Stimulated activated naive CD4-positive, alpha-beta T cell (primary cell): ENCODE measurements around the gene PCDHB11.
"Not testable (repeated sequence)": the region's sequence is repeated elsewhere in the genome, so short reads cannot be mapped to it uniquely, and the experiment has no call there.

Source experiments
- DNase-seq, 6 experiments: peaks; one replicate each; lab custom pipeline; 2025; lab: John Stamatoyannopoulos, UW

The PCDHB11 gene

DNA sequence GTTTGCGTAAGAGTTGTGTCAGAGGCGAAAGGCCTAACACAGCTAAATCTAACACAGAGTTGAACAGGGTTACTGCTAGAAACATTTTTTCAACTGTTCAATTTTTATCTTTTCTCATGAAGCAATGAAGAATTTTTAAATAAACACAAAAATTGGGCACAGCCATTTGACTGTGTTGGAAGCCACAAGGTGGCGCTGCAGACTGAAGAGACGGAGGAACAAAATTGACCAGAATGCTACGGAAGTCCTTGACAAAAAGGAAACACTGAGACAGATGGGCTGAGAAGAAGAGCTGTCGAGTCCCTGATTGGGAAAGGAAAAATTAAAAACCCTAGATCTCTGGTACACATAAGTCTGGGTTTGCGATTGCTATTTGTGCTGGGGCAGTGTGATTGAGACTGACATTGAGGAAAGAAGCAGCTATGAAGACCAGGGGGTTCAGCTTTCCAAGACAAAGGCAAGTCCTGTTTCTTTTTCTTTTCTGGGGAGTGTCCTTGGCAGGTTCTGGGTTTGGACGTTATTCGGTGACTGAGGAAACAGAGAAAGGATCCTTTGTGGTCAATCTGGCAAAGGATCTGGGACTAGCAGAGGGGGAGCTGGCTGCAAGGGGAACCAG lies 12.4 kb upstream of the PCDHB11 start, which contains the start of gene PCDHB9:
TSS of gene PCDHB9 (plus strand) at position 265 of the 616 bp plus-strand sequence. CDS start at position 423, 158 bp downstream.
- no peak for DNase-seq

DNA sequence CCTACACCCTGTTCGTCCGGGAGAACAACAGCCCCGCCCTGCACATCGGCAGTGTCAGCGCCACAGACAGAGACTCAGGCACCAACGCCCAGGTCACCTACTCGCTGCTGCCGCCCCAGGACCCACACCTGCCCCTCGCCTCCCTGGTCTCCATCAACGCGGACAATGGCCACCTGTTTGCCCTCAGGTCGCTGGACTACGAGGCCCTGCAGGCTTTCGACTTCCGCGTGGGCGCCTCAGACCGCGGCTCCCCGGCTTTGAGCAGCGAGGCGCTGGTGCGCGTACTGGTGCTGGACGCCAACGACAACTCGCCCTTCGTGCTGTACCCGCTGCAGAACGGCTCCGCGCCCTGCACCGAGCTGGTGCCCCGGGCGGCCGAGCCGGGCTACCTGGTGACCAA lies 10.7 kb upstream of the PCDHB11 start:
- DNase-seq: not testable (repeated sequence)

DNA sequence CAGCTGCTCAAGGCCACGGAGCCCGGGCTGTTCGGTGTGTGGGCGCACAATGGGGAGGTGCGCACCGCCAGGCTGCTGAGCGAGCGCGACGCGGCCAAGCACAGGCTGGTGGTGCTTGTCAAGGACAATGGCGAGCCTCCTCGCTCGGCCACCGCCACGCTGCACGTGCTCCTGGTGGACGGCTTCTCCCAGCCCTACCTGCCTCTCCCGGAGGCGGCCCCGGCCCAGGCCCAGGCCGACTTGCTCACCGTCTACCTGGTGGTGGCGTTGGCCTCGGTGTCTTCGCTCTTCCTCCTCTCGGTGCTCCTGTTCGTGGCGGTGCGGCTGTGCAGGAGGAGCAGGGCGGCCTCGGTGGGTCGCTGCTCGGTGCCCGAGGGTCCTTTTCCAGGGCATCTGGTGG lies 10.3 kb upstream of the PCDHB11 start:
- DNase-seq: not testable (repeated sequence)

DNA sequence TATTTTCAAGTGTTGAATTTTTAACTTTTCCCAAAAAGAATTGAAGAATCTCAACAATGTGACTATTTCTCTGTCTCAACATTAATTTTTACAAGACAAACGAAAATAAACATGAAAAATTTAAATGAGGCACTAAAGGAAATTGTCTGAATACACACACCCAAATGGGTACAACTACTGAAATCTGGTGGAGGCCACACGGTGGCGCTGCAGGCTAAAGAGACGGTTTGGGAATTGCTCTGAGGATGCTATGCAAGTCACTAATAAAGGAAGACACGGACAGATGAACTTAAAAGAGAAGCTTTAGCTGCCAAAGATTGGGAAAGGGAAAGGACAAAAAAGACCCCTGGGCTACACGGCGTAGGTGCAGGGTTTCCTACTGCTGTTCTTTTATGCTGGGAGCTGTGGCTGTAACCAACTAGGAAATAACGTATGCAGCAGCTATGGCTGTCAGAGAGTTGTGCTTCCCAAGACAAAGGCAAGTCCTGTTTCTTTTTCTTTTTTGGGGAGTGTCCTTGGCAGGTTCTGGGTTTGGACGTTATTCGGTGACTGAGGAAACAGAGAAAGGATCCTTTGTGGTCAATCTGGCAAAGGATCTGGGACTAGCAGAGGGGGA lies 7.2 kb upstream of the PCDHB11 start, which contains the start of gene PCDHB10:
TSS of gene PCDHB10 (plus strand) at position 244 of the 616 bp plus-strand sequence. CDS start at position 444, 200 bp downstream.
- DNase-seq: no peak

DNA sequence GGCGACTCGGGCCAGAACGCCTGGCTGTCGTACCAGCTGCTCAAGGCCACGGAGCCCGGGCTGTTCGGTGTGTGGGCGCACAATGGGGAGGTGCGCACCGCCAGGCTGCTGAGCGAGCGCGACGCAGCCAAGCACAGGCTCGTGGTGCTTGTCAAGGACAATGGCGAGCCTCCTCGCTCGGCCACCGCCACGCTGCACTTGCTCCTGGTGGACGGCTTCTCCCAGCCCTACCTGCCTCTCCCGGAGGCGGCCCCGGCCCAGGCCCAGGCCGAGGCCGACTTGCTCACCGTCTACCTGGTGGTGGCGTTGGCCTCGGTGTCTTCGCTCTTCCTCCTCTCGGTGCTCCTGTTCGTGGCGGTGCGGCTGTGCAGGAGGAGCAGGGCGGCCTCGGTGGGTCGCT lies 5.1 kb upstream of the PCDHB11 start:
- not testable (repeated sequence) for DNase-seq

DNA sequence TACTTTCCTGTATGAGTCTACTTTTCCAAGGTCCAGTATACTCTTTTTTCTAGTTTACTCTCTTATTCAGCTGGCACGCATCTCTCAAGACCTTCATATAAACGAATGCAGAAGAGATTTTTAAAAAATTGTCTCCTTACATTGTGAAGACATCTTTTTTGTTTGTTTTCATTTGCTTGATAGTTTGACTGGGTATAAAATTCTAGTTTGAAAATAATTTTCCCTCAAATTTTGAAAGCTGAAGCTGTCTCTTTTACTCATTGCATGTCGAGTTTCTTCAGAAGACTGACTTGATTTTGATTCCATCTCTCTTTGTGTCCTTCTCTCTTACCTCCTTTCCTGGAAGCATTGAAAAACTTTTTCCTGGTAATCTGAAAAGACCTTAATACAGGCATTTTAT lies 3.1 kb upstream of the PCDHB11 start:
- DNase-seq: no peak

DNA sequence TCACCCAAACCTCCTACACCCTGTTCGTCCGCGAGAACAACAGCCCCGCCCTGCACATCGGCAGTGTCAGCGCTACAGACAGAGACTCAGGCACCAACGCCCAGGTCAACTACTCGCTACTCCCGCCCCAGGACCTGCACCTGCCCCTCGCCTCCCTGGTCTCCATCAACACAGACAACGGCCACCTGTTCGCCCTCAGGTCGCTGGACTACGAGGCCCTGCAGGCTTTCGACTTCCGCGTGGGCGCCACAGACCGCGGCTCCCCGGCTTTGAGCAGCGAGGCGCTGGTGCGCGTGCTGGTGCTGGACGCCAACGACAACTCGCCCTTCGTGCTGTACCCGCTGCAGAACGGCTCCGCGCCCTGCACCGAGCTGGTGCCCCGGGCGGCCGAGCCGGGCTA lies 1.7 kb downstream of the PCDHB11 start:
- not testable (repeated sequence) for DNase-seq

DNA sequence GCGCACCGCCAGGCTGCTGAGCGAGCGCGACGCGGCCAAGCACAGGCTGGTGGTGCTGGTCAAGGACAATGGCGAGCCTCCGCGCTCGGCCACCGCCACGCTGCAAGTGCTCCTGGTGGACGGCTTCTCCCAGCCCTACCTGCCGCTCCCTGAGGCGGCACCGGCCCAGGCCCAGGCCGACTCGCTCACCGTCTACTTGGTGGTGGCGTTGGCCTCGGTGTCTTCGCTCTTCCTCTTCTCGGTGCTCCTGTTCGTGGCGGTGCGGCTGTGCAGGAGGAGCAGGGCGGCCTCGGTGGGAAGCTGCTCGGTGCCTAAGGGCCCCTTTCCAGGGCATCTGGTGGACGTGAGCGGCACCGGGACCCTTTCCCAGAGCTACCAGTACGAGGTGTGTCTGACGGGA lies 2.2 kb downstream of the PCDHB11 start:
- not testable (repeated sequence) for DNase-seq

DNA sequence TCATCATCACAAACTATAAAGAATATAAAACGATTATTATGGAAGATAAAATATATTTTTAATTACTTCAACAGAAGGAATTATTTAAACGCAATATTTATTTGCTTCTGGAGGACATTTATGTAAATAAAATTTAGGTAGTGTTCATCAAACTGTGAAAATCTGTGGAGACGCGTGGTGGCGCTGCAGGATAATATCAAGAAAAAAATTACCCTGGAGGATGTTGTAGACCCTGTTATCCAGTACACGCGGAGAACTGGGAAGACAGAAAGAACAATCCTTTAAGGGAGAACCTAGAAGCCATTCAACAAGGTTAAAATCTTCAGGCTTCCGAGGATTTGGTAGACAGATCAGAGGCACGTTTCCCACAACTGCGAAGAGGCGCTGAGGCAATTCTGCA lies 9.1 kb downstream of the PCDHB11 start, which contains the start of gene PCDHB12:
TSS of gene PCDHB12 (plus strand) at position 242 of the 400 bp plus-strand sequence. CDS start 189 bp downstream, outside the sequence.
- no peak for DNase-seq

DNA sequence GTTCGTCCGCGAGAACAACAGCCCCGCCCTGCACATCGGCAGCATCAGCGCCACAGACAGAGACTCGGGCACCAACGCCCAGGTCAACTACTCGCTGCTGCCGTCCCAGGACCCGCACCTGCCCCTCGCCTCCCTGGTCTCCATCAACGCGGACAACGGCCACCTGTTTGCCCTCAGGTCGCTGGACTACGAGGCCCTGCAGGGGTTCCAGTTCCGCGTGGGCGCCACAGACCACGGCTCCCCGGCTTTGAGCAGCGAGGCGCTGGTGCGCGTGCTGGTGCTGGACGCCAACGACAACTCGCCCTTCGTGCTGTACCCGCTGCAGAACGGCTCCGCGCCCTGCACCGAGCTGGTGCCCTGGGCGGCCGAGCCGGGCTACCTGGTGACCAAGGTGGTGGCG lies 10.9 kb downstream of the PCDHB11 start:
- not testable (repeated sequence) for DNase-seq

DNA sequence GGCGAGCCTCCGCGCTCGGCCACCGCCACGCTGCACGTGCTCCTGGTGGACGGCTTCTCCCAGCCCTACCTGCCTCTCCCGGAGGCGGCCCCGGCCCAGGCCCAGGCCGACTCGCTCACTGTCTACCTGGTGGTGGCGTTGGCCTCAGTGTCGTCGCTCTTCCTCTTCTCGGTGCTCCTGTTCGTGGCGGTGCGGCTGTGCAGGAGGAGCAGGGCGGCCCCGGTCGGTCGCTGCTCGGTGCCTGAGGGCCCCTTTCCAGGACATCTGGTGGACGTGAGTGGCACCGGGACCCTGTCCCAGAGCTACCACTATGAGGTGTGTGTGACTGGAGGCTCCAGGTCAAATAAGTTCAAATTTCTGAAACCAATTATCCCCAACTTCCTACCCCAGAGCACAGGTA lies 11.4 kb downstream of the PCDHB11 start:
- DNase-seq: not testable (repeated sequence)

DNA sequence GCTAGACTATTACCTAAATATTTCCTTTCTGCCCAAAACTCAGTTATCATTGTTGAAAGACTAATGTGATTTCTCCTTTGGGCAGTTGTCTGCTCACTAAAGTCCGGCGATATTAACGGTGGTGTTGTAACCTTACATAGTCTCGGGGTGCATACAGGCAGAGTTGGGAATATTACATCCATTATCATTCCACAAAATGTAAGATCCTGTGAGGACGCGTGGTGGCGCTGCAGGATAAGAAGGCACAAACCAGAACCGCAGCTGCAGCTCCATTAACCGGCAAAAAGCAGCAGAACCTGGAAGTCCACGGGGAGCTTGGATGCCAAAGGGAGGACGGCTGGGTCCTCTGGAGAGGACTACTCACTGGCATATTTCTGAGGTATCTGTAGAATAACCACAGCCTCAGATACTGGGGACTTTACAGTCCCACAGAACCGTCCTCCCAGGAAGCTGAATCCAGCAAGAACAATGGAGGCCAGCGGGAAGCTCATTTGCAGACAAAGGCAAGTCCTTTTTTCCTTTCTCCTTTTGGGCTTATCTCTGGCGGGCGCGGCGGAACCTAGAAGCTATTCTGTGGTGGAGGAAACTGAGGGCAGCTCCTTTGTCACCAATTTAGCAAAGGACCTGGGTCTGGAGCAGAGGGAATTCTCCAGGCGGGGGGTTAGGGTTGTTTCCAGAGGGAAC lies 14.4 kb downstream of the PCDHB11 start, which contains the start of gene PCDHB13:
TSS of gene PCDHB13 (plus strand) at position 264 of the 684 bp plus-strand sequence. CDS start at position 469, 205 bp downstream.
- DNase-seq: peak in 1 of 6 experiments; percentile 1

DNA sequence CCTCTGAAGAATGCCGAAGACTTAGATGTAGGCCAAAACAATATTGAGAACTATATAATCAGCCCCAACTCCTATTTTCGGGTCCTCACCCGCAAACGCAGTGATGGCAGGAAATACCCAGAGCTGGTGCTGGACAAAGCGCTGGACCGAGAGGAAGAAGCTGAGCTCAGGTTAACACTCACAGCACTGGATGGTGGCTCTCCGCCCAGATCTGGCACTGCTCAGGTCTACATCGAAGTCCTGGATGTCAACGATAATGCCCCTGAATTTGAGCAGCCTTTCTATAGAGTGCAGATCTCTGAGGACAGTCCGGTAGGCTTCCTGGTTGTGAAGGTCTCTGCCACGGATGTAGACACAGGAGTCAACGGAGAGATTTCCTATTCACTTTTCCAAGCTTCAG lies 15.2 kb downstream of the PCDHB11 start:
- DNase-seq: not testable (repeated sequence)

DNA sequence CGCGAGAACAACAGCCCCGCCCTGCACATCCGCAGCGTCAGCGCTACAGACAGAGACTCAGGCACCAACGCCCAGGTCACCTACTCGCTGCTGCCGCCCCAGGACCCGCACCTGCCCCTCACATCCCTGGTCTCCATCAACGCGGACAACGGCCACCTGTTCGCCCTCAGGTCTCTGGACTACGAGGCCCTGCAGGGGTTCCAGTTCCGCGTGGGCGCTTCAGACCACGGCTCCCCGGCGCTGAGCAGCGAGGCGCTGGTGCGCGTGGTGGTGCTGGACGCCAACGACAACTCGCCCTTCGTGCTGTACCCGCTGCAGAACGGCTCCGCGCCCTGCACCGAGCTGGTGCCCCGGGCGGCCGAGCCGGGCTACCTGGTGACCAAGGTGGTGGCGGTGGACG lies 16.1 kb downstream of the PCDHB11 start:
- DNase-seq: not testable (repeated sequence)

DNA sequence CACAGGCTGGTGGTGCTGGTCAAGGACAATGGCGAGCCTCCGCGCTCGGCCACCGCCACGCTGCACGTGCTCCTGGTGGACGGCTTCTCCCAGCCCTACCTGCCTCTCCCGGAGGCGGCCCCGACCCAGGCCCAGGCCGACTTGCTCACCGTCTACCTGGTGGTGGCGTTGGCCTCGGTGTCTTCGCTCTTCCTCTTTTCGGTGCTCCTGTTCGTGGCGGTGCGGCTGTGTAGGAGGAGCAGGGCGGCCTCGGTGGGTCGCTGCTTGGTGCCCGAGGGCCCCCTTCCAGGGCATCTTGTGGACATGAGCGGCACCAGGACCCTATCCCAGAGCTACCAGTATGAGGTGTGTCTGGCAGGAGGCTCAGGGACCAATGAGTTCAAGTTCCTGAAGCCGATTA lies 16.6 kb downstream of the PCDHB11 start:
- not testable (repeated sequence) for DNase-seq

DNA sequence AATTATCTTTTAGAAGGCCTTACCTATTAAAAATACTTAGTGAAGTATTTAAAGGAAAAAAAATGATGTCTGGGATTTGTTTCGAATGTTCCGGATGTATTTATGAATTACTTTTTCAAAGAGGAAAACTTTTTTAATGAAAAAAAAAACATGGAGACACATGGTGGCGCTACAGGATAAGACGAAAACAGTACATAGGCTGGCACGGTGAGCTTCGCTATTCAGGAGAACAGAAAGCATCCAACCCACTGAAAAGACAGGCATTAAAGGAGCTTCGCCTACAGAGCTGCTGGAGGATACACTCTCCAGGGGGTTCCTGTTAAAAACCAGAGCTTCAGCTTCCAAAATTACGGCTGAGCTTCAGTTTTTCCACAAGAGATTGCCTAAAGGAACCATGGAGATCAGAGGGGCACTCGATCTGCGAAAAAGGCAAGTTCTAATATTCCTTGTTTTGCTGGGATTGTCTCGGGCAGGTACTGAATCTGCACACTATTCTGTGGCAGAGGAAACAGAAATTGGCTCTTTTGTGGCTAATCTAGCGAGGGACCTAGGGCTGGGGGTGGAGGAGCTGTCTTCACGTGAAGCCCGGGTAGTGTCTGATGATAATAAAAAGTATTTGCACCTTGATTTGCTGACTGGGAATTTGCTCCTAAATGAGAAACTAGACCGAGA lies 23.8 kb downstream of the PCDHB11 start, which contains the start of gene PCDHB14:
TSS of gene PCDHB14 (plus strand) at position 232 of the 672 bp plus-strand sequence. CDS start at position 395, 163 bp downstream.
- peak in 1 of 6 experiments; percentile 4 for DNase-seq

DNA sequence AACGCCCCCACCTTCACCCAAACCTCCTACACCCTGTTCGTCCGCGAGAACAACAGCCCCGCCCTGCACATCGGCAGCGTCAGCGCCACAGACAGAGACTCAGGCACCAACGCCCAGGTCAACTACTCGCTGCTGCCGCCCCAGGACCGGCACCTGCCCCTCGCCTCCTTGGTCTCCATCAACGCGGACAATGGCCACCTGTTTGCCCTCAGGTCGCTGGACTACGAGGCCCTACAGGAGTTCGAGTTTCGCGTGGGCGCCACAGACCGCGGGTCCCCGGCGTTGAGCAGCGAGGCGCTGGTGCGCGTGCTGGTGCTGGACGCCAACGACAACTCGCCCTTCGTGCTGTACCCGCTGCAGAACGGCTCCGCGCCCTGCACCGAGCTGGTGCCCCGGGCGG lies 25.4 kb downstream of the PCDHB11 start:
- DNase-seq: not testable (repeated sequence)

DNA sequence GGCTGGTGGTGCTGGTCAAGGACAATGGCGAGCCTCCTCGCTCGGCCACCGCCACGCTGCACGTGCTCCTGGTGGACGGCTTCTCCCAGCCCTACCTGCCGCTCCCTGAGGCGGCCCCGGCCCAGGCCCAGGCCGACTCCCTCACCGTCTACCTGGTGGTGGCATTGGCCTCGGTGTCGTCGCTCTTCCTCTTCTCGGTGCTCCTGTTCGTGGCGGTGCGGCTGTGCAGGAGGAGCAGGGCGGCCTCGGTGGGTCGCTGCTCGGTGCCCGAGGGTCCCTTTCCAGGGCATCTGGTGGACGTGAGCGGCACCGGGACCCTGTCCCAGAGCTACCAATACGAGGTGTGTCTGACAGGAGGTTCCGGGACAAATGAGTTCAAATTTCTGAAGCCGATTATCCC lies 26.0 kb downstream of the PCDHB11 start:
- DNase-seq: not testable (repeated sequence)

DNA sequence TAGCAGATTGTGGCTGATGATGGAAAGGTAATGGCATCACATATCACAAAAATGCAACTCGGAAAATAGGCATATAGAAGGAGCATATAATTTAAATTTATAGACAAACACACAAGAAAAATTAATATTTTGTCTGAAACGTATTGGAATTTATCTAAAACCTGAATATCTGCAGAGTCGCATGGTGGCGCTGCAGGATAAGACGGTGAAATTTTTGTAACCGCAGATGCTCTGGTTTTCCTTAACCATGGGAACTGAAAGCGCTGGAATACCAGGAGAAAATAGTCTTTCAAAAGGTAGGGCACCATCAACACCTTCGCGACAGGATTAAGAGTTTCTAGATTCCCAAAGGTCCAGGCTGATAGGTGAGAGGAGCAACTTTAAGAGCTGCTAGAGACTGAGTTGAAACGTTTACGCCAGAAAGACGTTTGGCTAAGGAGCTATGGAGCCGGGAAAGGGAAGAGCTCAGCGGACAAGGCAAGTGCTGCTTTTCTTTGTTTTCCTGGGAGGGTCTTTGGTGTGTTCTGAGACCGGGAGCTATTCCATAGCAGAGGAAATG lies 34.8 kb downstream of the PCDHB11 start:
- DNase-seq: no peak

DNA sequence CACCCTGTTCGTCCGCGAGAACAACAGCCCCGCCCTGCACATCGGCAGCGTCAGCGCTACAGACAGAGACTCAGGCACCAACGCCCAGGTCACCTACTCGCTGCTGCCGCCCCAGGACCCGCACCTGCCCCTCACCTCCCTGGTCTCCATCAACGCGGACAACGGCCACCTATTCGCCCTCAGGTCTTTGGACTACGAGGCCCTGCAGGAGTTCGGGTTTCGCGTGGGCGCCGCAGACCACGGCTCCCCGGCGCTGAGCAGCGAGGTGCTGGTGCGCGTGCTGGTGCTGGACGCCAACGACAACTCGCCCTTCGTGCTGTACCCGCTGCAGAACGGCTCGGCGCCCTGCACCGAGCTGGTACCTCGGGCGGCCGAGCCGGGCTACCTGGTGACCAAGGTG lies 36.5 kb downstream of the PCDHB11 start:
- not testable (repeated sequence) for DNase-seq

DNA sequence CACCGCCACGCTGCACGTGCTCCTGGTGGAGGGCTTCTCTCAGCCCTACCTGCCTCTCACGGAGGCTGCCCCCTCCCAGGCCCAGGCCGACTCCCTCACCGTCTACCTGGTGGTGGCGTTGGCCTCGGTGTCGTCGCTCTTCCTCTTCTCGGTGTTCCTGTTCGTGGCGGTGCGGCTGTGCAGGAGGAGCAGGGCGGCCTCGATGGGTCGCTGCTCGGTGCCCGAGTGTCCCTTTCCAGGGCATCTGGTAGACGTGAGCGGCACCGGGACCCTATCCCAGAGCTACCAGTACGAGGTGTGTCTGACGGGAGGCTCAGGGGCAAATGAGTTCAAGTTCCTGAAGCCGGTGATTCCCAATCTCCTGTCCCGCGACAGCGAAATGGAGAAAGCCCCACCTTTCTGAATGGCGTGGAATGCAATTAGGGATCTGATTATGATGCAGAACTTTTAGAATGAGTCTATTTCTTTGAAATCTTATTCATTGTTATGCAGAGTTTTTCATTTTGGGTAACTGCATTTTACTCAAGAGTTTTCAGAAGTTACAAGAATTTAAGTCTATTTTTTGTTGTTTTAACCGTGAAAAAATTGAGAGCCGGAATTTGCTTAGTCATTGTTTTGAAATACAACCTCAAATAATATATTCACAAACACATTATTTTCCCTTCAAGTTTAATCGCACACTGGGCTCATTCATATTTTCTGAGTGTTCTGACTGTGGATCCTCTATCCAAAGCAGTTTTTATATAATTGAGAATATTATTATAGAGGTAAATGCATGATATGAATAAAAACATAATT lies 37.3 kb downstream of the PCDHB11 start:
- no peak for DNase-seq
